H1 (cell line): ENCODE data around the gene ZC3H12C. TPM values are rescaled to one million over a fixed set of nuclear protein-coding genes. Genes with fewer than 3 reads are reported as not detected.

ENCODE experiments used
- CTCF ChIA-PET: fragments of 300-600 bp; sonication (Branson Sonifier 250); formaldehyde crosslinking; loops from one replicate; lab custom pipeline; 2021; ENCODE audit not compliant: partially characterized antibody; lab: Charles Lee
- POLR2A ChIA-PET: fragments of 300-600 bp; sonication (Branson Sonifier 250); formaldehyde crosslinking; loops from one replicate; lab custom pipeline; 2021; ENCODE audit warnings: inconsistent platforms; ENCODE audit not compliant: partially characterized antibody; lab: Charles Lee
- DNase-seq, 2 experiments: peaks; one replicate each; pipeline versions ENCODE4 v3.0.0 to v3.0.0-alpha.2; 2010 to 2022; ENCODE audit warnings: low spot score in 2 of 2, low read depth in 1 of 2, mixed read lengths in 1 of 2
- FAIRE-seq: peaks from 2 replicates; lab custom pipeline; 2011; peaks lifted over from hg19 to GRCh38; lab: Jason Lieb, UNC
- H2AFZ ChIP-seq: 2 replicates; pipeline ENCODE4 v1.8.1; 2012; ENCODE audit warnings: low read length, inconsistent platforms
- H2AK5ac ChIP-seq: 2 replicates; pipeline ENCODE4 v1.6.1; 2013; ENCODE audit warnings: low read depth, low read length
- H2BK120ac ChIP-seq: replicated peaks from 2 replicates; pipeline ENCODE3; 2013; ENCODE audit warnings: low read depth, low read length, inconsistent platforms
- H2BK12ac ChIP-seq: 2 replicates; pipeline ENCODE4 v1.6.1; 2013; ENCODE audit warnings: low read depth, low read length
- H2BK15ac ChIP-seq: 2 replicates; pipeline ENCODE4 v1.6.1; 2013; ENCODE audit warnings: low read length
- H2BK20ac ChIP-seq: 2 replicates; pipeline ENCODE4 v1.6.1; 2013; ENCODE audit warnings: low read length
- H2BK5ac ChIP-seq: 2 replicates; pipeline ENCODE4 v1.6.1; 2013; ENCODE audit warnings: low read depth, low read length
- H3K14ac ChIP-seq: 2 replicates; pipeline ENCODE4 v1.6.1; 2013; ENCODE audit warnings: inconsistent platforms; ENCODE audit not compliant: insufficient read length
- H3K18ac ChIP-seq: 2 replicates; pipeline ENCODE4 v1.6.1; 2013; ENCODE audit warnings: low read length; ENCODE audit errors: extremely low read depth
- H3K23ac ChIP-seq: 2 replicates; pipeline ENCODE4 v1.6.1; 2013; ENCODE audit warnings: inconsistent platforms; ENCODE audit not compliant: insufficient read length
- H3K23me2 ChIP-seq: 2 replicates; pipeline ENCODE4 v1.6.1; 2013; ENCODE audit warnings: low read depth, low read length
- H3K27ac ChIP-seq: 2 replicates; pipeline ENCODE4 v1.6.1; 2011; ENCODE audit warnings: low read depth, low read length, inconsistent platforms
- H3K27me3 ChIP-seq, 4 experiments: replicated peaks in 1 of 4; 1 replicate in 1 of 4; 2 replicates in 3 of 4; pipeline versions ENCODE4 v1.6.1 to v1.8.1; 2011 to 2013; ENCODE audit warnings: low read length in 3 of 4, mild to moderate bottlenecking in 3 of 4, inconsistent platforms in 2 of 4, mixed read lengths in 2 of 4, moderate library complexity in 1 of 4; ENCODE audit not compliant: control insufficient read depth in 3 of 4, insufficient read depth in 3 of 4; ENCODE audit errors: extremely low read depth in 1 of 4
- H3K36me3 ChIP-seq, 4 experiments: 2 replicates each; pipeline versions ENCODE4 v1.6.1 to v1.8.1; 2011 to 2013; ENCODE audit warnings: mild to moderate bottlenecking in 4 of 4, low read length in 3 of 4, moderate library complexity in 2 of 4, control low read depth in 1 of 4, inconsistent platforms in 1 of 4; ENCODE audit not compliant: insufficient read depth in 4 of 4, control insufficient read depth in 2 of 4
- H3K4ac ChIP-seq: replicated peaks from 2 replicates; pipeline ENCODE3; 2013; ENCODE audit warnings: low read length, low read depth, mixed read lengths, inconsistent platforms; ENCODE audit not compliant: insufficient read length
- H3K4me1 ChIP-seq, 4 experiments: replicated peaks in 1 of 4; 1 replicate in 1 of 4; 2 replicates in 3 of 4; pipeline versions ENCODE4 v1.6.1 to v1.8.1; 2011 to 2013; ENCODE audit warnings: low read length in 3 of 4, inconsistent platforms in 2 of 4, mixed read lengths in 1 of 4; ENCODE audit not compliant: insufficient read depth in 4 of 4, control insufficient read depth in 3 of 4
- H3K4me2 ChIP-seq, 2 experiments: 2 replicates each; pipeline versions ENCODE4 v1.6.1 to v1.8.1; 2011 to 2013; ENCODE audit warnings: low read depth in 2 of 2, low read length in 2 of 2, control low read depth in 1 of 2, inconsistent platforms in 1 of 2, mild to moderate bottlenecking in 1 of 2; ENCODE audit not compliant: insufficient read depth in 1 of 2
- H3K4me3 ChIP-seq, 4 experiments: fragments of 200-600, 300-600 bp in 1 of 4; sonication (generic), shearing (Covaris generic), sonication (Bioruptor Twin) in 1 of 4; 2 replicates each; pipeline versions ENCODE4 v1.5.1 to v1.8.1; 2011 to 2016; ENCODE audit warnings: low read length in 4 of 4, low read depth in 3 of 4, control low read depth in 2 of 4, inconsistent platforms in 2 of 4, mild to moderate bottlenecking in 2 of 4, mixed read lengths in 1 of 4, moderate library complexity in 1 of 4; ENCODE audit not compliant: insufficient read depth in 2 of 4; ENCODE audit errors: extremely low read depth in 1 of 4
- H3K56ac ChIP-seq: replicated peaks from 2 replicates; pipeline ENCODE3; 2013; ENCODE audit warnings: low read depth, mild to moderate bottlenecking, mixed read lengths, low read length, inconsistent platforms; ENCODE audit not compliant: insufficient read length
- H3K79me1 ChIP-seq: 2 replicates; pipeline ENCODE4 v1.6.1; 2013; ENCODE audit warnings: low read depth, low read length, control low read depth
- H3K79me2 ChIP-seq, 2 experiments: 2 replicates each; pipeline versions ENCODE4 v1.6.1 to v1.8.1; 2012 to 2013; ENCODE audit warnings: low read length in 2 of 2, mild to moderate bottlenecking in 2 of 2, inconsistent platforms in 1 of 2; ENCODE audit not compliant: insufficient read depth in 2 of 2, control insufficient read depth in 1 of 2
- H3K9ac ChIP-seq, 4 experiments: replicated peaks in 1 of 4; 1 replicate in 1 of 4; 2 replicates in 3 of 4; pipeline versions ENCODE4 v1.6.1 to v1.8.1; 2011 to 2013; ENCODE audit warnings: low read depth in 3 of 4, low read length in 3 of 4, control low read depth in 2 of 4, mild to moderate bottlenecking in 2 of 4, moderate library complexity in 2 of 4, inconsistent platforms in 1 of 4; ENCODE audit errors: extremely low read depth in 1 of 4
- H3K9me3 ChIP-seq, 2 experiments: 2 replicates each; pipeline versions ENCODE4 v1.6.1 to v1.8.1; 2012 to 2013; ENCODE audit warnings: mild to moderate bottlenecking in 2 of 2, moderate library complexity in 2 of 2, control low read depth in 1 of 2, inconsistent platforms in 1 of 2, low read depth in 1 of 2, low read length in 1 of 2, mixed read lengths in 1 of 2; ENCODE audit not compliant: insufficient read depth in 2 of 2
- H4K20me1 ChIP-seq, 2 experiments: replicated peaks in 1 of 2; 2 replicates each; pipeline versions ENCODE3 to v1.8.1; 2011 to 2013; ENCODE audit warnings: inconsistent platforms in 2 of 2, low read length in 2 of 2, mild to moderate bottlenecking in 1 of 2; ENCODE audit not compliant: insufficient read depth in 2 of 2, control insufficient read depth in 1 of 2
- H4K5ac ChIP-seq: 2 replicates; pipeline ENCODE4 v1.6.1; 2013; ENCODE audit warnings: low read length, low read depth, mixed read lengths, inconsistent platforms; ENCODE audit not compliant: insufficient read length
- H4K8ac ChIP-seq: 2 replicates; pipeline ENCODE4 v1.8.0; 2013; ENCODE audit warnings: mild to moderate bottlenecking, moderate library complexity, low read length, inconsistent platforms; ENCODE audit not compliant: insufficient read depth; ENCODE audit errors: extremely low read depth
- H4K91ac ChIP-seq: replicated peaks from 2 replicates; pipeline ENCODE3; 2013; ENCODE audit warnings: low read length, mixed read lengths, inconsistent platforms; ENCODE audit not compliant: insufficient read length
- FOSL1 ChIP-seq: IDR thresholded peaks from 2 replicates; pipeline ENCODE4 v1.6.1; 2011; ENCODE audit warnings: mild to moderate bottlenecking, low read depth, low read length, moderate library complexity; ENCODE audit not compliant: insufficient read depth
- HDAC2 ChIP-seq, 2 experiments: fragments of 300-600 bp in 1 of 2; sonication (generic) in 1 of 2; IDR thresholded peaks; 2 replicates each; pipeline ENCODE4 v1.6.1; 2011 to 2012; ENCODE audit warnings: low read depth in 2 of 2, low read length in 2 of 2, mild to moderate bottlenecking in 2 of 2, moderate library complexity in 2 of 2, borderline replicate concordance in 1 of 2, inconsistent platforms in 1 of 2
- HDAC6 ChIP-seq: IDR thresholded peaks from one replicate; pipeline ENCODE4 v1.7.1; 2012; ENCODE audit warnings: low read depth, mild to moderate bottlenecking, inconsistent platforms, low read length, moderate library complexity
- PHF8 ChIP-seq: fragments of 200-600 bp; sonication (generic); conservative IDR thresholded peaks from 2 replicates; pipeline ENCODE4 v1.7.1; 2012; ENCODE audit warnings: low read depth, mild to moderate bottlenecking, inconsistent platforms, low read length, moderate library complexity
- RAD21 ChIP-seq, 2 experiments: IDR thresholded peaks in 1 of 2; conservative IDR thresholded peaks in 1 of 2; 2 replicates each; pipeline ENCODE4 v1.6.1; 2011; ENCODE audit warnings: low read depth in 2 of 2, low read length in 2 of 2, improper control_type of control experiment in 1 of 2, inconsistent platforms in 1 of 2, mild to moderate bottlenecking in 1 of 2, moderate library complexity in 1 of 2
- RFX5 ChIP-seq: IDR thresholded peaks from 2 replicates; pipeline ENCODE4 v1.6.1; 2011; ENCODE audit warnings: low read depth, low read length, improper control_type of control experiment, borderline replicate concordance
- SIN3A ChIP-seq, 2 experiments: IDR thresholded peaks in 1 of 2; conservative IDR thresholded peaks in 1 of 2; 2 replicates each; pipeline ENCODE4 v1.6.1; 2011 to 2012; ENCODE audit warnings: low read length in 2 of 2, improper control_type of control experiment in 1 of 2, low read depth in 1 of 2, mild to moderate bottlenecking in 1 of 2
- TEAD4 ChIP-seq: IDR thresholded peaks from 2 replicates; pipeline ENCODE4 v1.6.1; 2012; ENCODE audit warnings: low read depth, low read length, inconsistent platforms, mixed read lengths
- ZNF274 ChIP-seq: IDR thresholded peaks from 2 replicates; pipeline ENCODE4 v1.7.0; 2012; ENCODE audit warnings: low read length, borderline replicate concordance; ENCODE audit errors: extremely low read depth
- WGBS, 2 experiments: shearing (Covaris generic) in 1 of 2; methylation state at CpG; one replicate each; pipeline versions ENCODE4 v1.1.6 to v1.1.7; 2013 to 2015; ENCODE audit warnings: low lambda C conversion rate in 2 of 2, mixed read lengths in 2 of 2, inconsistent platforms in 1 of 2, low coverage in 1 of 2, missing lambda C conversion rate in 1 of 2; ENCODE audit not compliant: insufficient replicate concordance in 2 of 2, insufficient coverage in 1 of 2, insufficient read length in 1 of 2; ENCODE audit errors: extremely low coverage in 1 of 2, missing lambda C conversion rate in 1 of 2; 5-methylcytosine and 5-hydroxymethylcytosine counted together
- polyA plus RNA-seq, 7 experiments: library from polyadenylated mRNA; depleted of rRNA in 3 of 7; stranded (reverse) in 5 of 7; unstranded in 2 of 7; fragments of >200 nt in 5 of 7; fragments of 200-250 nt in 2 of 7; gene quantifications; 1 replicate in 5 of 7; 2 replicates in 1 of 7; 4 replicates in 1 of 7; pipeline versions ENCODE4 v1.2.1 to v1.2.3, GENCODE V29; 2011 to 2013; ENCODE audit warnings: missing spikeins in 2 of 7, mixed read lengths in 2 of 7
- total RNA-seq: library from RNA; stranded (reverse); fragmentation: NEBNext Ultra II Directional; extraction: Animal tissue kit (Norgen Biotek cat#: 25700); gene quantifications from 2 replicates; pipeline ENCODE4 v1.2.1, GENCODE V29; 2021
- TF ChIP-seq, protein P1 (sequence below), 3 experiments: IDR thresholded peaks; 1 replicate in 2 of 3; 2 replicates in 1 of 3; pipeline versions ENCODE4 v1.5.1 to v1.6.1; 2011; ENCODE audit warnings: low read length in 3 of 3, mild to moderate bottlenecking in 3 of 3, inconsistent platforms in 2 of 3, low read depth in 1 of 3, moderate library complexity in 1 of 3; ENCODE audit not compliant: insufficient read depth in 1 of 3; ENCODE audit errors: control extremely low read depth in 1 of 3

The ZC3H12C gene
- total and polyA plus RNA-seq, 2 of the 8 experiments (the other 6 are each of a cell fraction or from before 2014, with no cell fraction given): 2.0 to 2.7 TPM

DNA sequence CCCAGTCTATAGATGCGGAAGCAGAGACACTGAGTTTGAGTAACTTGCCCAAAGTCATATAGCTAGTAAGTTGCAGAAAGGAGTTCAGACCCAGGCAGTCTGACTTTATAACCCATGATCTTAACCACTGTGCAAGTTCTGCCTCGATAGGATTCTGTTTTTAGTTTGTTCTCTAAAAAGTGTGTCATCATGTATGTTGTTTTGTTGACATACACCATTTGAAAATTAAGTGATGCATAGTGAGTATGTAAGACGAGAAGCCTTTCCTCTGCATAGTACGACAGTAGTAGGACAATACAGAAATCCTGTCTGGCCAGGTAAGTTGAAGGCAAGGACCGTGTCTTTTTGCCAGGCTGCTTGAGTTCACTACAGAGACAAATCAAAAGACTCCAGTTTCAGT is 3.3 kb downstream of the ZC3H12C start:
- Histone ChIP-seq H3K4me3 (no peak overlapping the region), H3K27me3 (peaks cover 0 to under 1% (median 0%) of the 10 kb centered on the region in 4 experiments; a peak in 2 of 7 replicates), H3K27ac (no peak overlapping the region), H3K18ac (no peak overlapping the region), H2BK20ac (no peak overlapping the region), H2AFZ (no peak overlapping the region), H3K9me3 (no peaks in the 10 kb centered on the region), H4K8ac (no peak overlapping the region), H4K5ac (no peak overlapping the region), H3K79me1 (no peaks in the 10 kb centered on the region), H3K4me1 (peaks cover 0 to 7% (median 2%) of the 10 kb centered on the region in 4 experiments; a peak in 4 of 7 replicates), H3K56ac (no peak overlapping the region), H3K36me3 (no peaks in the 10 kb centered on the region), H3K23ac (no peak overlapping the region), H3K23me2 (peaks cover 7% of the 10 kb centered on the region; the same call in 1 of the 2 replicates), H2BK120ac (no peak overlapping the region), H2AK5ac (no peak overlapping the region), H3K79me2 (peaks cover 0 to 70% of the 10 kb centered on the region in 2 experiments; a peak in 2 of 4 replicates), H4K20me1 (peaks cover 2 to 4% of the 10 kb centered on the region in 2 experiments), H3K14ac (no peak overlapping the region), H4K91ac (no peak overlapping the region), H3K9ac (no peak overlapping the region), H3K4ac (no peak overlapping the region), H2BK12ac (no peak overlapping the region), H3K4me2 (no peak overlapping the region), H2BK5ac (no peak overlapping the region), H2BK15ac (no peak overlapping the region)
- POLR2A ChIA-PET: no interaction called here
- DNase-seq (no peak), FAIRE-seq (no peak)
- 80% methylated on average over 5 of the region's 5 CpGs; no CpG with 5 or more reads in 1 of the 2 experiments for WGBS, 2 experiments
- CTCF ChIA-PET: no interaction called here
- TF ChIP-seq ZNF274 (no peak), RFX5 (no peak), SIN3A (conservative IDR thresholded peaks at IDR 0.05 in 1 of 2, IDR thresholded peaks at IDR 0.05 in 1 of 2; ENCODE audit: low read depth in 1 of 2, low read length in 2 of 2) (no peak), HDAC6 (no peak), RAD21 (IDR thresholded peaks at IDR 0.05 in 1 of 2, conservative IDR thresholded peaks at IDR 0.05 in 1 of 2; ENCODE audit: low read depth in 2 of 2, low read length in 2 of 2) (no peak), TEAD4 (no peak), PHF8 (no peak), FOSL1 (no peak), HDAC2 (IDR thresholded peaks at IDR 0.05; ENCODE audit: borderline replicate concordance in 1 of 2, low read depth in 2 of 2, low read length in 2 of 2) (no peak)
- TF ChIP-seq, protein P1, sequence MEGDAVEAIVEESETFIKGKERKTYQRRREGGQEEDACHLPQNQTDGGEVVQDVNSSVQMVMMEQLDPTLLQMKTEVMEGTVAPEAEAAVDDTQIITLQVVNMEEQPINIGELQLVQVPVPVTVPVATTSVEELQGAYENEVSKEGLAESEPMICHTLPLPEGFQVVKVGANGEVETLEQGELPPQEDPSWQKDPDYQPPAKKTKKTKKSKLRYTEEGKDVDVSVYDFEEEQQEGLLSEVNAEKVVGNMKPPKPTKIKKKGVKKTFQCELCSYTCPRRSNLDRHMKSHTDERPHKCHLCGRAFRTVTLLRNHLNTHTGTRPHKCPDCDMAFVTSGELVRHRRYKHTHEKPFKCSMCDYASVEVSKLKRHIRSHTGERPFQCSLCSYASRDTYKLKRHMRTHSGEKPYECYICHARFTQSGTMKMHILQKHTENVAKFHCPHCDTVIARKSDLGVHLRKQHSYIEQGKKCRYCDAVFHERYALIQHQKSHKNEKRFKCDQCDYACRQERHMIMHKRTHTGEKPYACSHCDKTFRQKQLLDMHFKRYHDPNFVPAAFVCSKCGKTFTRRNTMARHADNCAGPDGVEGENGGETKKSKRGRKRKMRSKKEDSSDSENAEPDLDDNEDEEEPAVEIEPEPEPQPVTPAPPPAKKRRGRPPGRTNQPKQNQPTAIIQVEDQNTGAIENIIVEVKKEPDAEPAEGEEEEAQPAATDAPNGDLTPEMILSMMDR (IDR thresholded peaks at IDR 0.05; ENCODE audit: control extremely low read depth in 1 of 3, insufficient read depth in 1 of 3, low read depth in 1 of 3, low read length in 3 of 3): no peak
